HepG2 (cell line): ENCODE data around the gene MYO18B. TPM values are rescaled to one million over a fixed set of nuclear protein-coding genes. Genes with fewer than 3 reads are reported as not detected.

Source experiments
- ATAC-seq: fragments of 200-7000 bp; cut with Tn5 transposase; 3 replicates; pipeline ENCODE4 v1.9.1; 2020; ENCODE audit warnings: mild to moderate bottlenecking, moderate library complexity
- BruUV-seq: library from RNA; stranded (reverse); fragments of 400-500 nt; replicated peaks from 2 replicates; lab custom pipeline; 2021; lab: Mats Ljungman, UMichigan
- CTCF ChIA-PET: fragments of 300-600 bp; formaldehyde crosslinking; extraction: SDS; loops from one replicate; lab custom pipeline; 2021; ENCODE audit warnings: low total read pairs, inconsistent platforms, low intra/inter-chr PET ratio; lab: Yijun Ruan, JAX
- POLR2A ChIA-PET: fragments of 350-600 bp; sonication (Branson Sonifier 250); formaldehyde crosslinking; loops from one replicate; lab custom pipeline; 2020; ENCODE audit warnings: antibody characterized with exemption, inconsistent platforms; lab: Yijun Ruan, JAX
- DNase-seq: peaks from one replicate; pipeline ENCODE4 v3.0.0-alpha.2; 2015; ENCODE audit warnings: low spot score
- FAIRE-seq: peaks from 3 replicates; lab custom pipeline; 2011; peaks lifted over from hg19 to GRCh38; lab: Jason Lieb, UNC
- H2AFZ ChIP-seq: one replicate; pipeline ENCODE4 v1.6.1; 2011; ENCODE audit warnings: low read length, inconsistent platforms
- H3K27ac ChIP-seq: fragments of 300-600 bp; 3 replicates; pipeline ENCODE4 v1.8.0; 2011; ENCODE audit warnings: mixed run types, mild to moderate bottlenecking, mixed read lengths, low read length, inconsistent platforms; ENCODE audit not compliant: insufficient read depth; ENCODE audit errors: extremely low read length
- H3K27me3 ChIP-seq, 2 experiments: fragments of 200-600 bp in 1 of 2; 2 replicates in 1 of 2; 3 replicates in 1 of 2; pipeline versions ENCODE4 v1.6.0 to v1.8.0; 2011; ENCODE audit warnings: low read length in 2 of 2, mild to moderate bottlenecking in 2 of 2, moderate library complexity in 2 of 2, inconsistent platforms in 1 of 2; ENCODE audit not compliant: insufficient read depth in 2 of 2, control insufficient read depth in 1 of 2
- H3K36me3 ChIP-seq, 2 experiments: fragments of 200-600 bp in 1 of 2; replicated peaks in 1 of 2; 2 replicates in 1 of 2; 3 replicates in 1 of 2; pipeline versions ENCODE4 v1.5.1 to v1.8.0; 2011; ENCODE audit warnings: low read length in 2 of 2, inconsistent platforms in 1 of 2; ENCODE audit not compliant: insufficient read depth in 2 of 2, control insufficient read depth in 1 of 2
- H3K4me1 ChIP-seq: 2 replicates; pipeline ENCODE4 v1.5.1; 2012; ENCODE audit warnings: low read length, inconsistent platforms; ENCODE audit not compliant: insufficient read depth
- H3K4me2 ChIP-seq: 2 replicates; pipeline ENCODE4 v1.6.0; 2011; ENCODE audit warnings: low read depth, low read length, inconsistent platforms
- H3K4me3 ChIP-seq, 3 experiments: fragments of 200-600 bp in 1 of 3; sonication (generic), shearing (Covaris generic) in 1 of 3; replicated peaks in 1 of 3; 2 replicates each; pipeline ENCODE4 v1.5.1; 2011 to 2016; ENCODE audit warnings: low read length in 3 of 3, inconsistent platforms in 2 of 3, low read depth in 2 of 3, mild to moderate bottlenecking in 2 of 3, control low read depth in 1 of 3, mixed read lengths in 1 of 3; ENCODE audit not compliant: insufficient read depth in 1 of 3
- H3K79me2 ChIP-seq: one replicate; pipeline ENCODE4 v1.6.1; 2011; ENCODE audit warnings: low read length, inconsistent platforms; ENCODE audit not compliant: insufficient read depth
- H3K9ac ChIP-seq: 2 replicates; pipeline ENCODE4 v1.6.0; 2011; ENCODE audit warnings: mild to moderate bottlenecking, low read depth, low read length, inconsistent platforms; ENCODE audit not compliant: insufficient read depth
- H3K9me3 ChIP-seq: 2 replicates; pipeline ENCODE4 v1.5.1; 2012; ENCODE audit warnings: mild to moderate bottlenecking, low read length
- H4K20me1 ChIP-seq: 2 replicates; pipeline ENCODE4 v1.6.0; 2011; ENCODE audit warnings: inconsistent platforms, mild to moderate bottlenecking, low read length, moderate library complexity; ENCODE audit not compliant: insufficient read depth
- FOXK1 ChIP-seq: sonication (generic); formaldehyde crosslinking; IDR thresholded peaks from 2 replicates; pipeline ENCODE4 v1.4.0; 2020; ENCODE audit warnings: low read depth, missing genetic modification reagents, borderline replicate concordance
- NFKB2 ChIP-seq: sonication (generic); formaldehyde crosslinking; IDR thresholded peaks from 2 replicates; pipeline ENCODE4 v1.4.0; 2020; ENCODE audit warnings: missing genetic modification reagents, borderline replicate concordance
- NFKBIZ ChIP-seq: IDR thresholded peaks from 2 replicates; pipeline ENCODE4 v1.6.1; 2018; ENCODE audit warnings: missing genetic modification reagents, missing compliant biosample characterization
- POLR2G ChIP-seq: fragments of 200-400 bp; formaldehyde crosslinking; IDR thresholded peaks from 2 replicates; pipeline ENCODE4 v1.6.1; 2018; ENCODE audit warnings: mild to moderate bottlenecking, low read depth, low read length, moderate library complexity
- TRIM22 ChIP-seq: fragments of 450-650 bp; IDR thresholded peaks from 2 replicates; pipeline ENCODE4 v1.6.1; 2017
- ZFP36L2 ChIP-seq: sonication (generic); formaldehyde crosslinking; IDR thresholded peaks from 2 replicates; pipeline ENCODE4 v1.4.0; 2020; ENCODE audit warnings: missing genetic modification reagents
- ZNF253 ChIP-seq: sonication (generic); formaldehyde crosslinking; IDR thresholded peaks from 2 replicates; pipeline ENCODE4 v1.8.0; 2022; ENCODE audit warnings: mild to moderate bottlenecking, missing genetic modification reagents, borderline replicate concordance
- WGBS: methylation state at CpG from one replicate; pipeline ENCODE4 v1.1.6; 2017; ENCODE audit warnings: low lambda C conversion rate; 5-methylcytosine and 5-hydroxymethylcytosine counted together
- in situ Hi-C: cut with HindIII; loops from 2 replicates; pipeline ENCODE4 v1.10.0; 2017; ENCODE audit warnings: low pct_unique_long_range_greater_than_20kb; ENCODE audit not compliant: extremely low pct_ligation_motif_present
- intact Hi-C: fragments of 100-400 bp; cut with micrococcal nuclease; formaldehyde crosslinking; loops from one replicate; pipeline ENCODE4 v1.10.0; 2022; ENCODE audit not compliant: unreplicated experiment
- polyA plus RNA-seq, 8 experiments: library from polyadenylated mRNA; depleted of rRNA in 3 of 8; stranded (reverse) in 7 of 8; unstranded in 1 of 8; fragments of >200 nt; fragmentation: Illumina TruSeq in 4 of 8; extraction: Trizol in 4 of 8; gene quantifications; 2 replicates each; pipeline versions ENCODE4 v1.2.1 to v1.2.3, GENCODE V29; 2011 to 2016; ENCODE audit warnings: low read depth in 4 of 8, missing spikeins in 1 of 8, mixed read lengths in 1 of 8; ENCODE audit not compliant: insufficient read depth in 1 of 8
- total RNA-seq, 5 experiments: library from RNA; depleted of rRNA; stranded (reverse); fragments of >200 nt; fragmentation: Illumina TruSeq; extraction: Trizol; gene quantifications; 2 replicates each; pipeline ENCODE4 v1.2.3, GENCODE V29; 2016; ENCODE audit warnings: low read depth in 1 of 5
- TF ChIP-seq, protein P1 (sequence below): sonication (generic); formaldehyde crosslinking; IDR thresholded peaks from 2 replicates; pipeline ENCODE4 v1.5.0; 2020; ENCODE audit warnings: missing genetic modification reagents

Gene MYO18B
- total and polyA plus RNA-seq, 2 of the 13 experiments (the other 11 are each of a cell fraction or from before 2014, with no cell fraction given): 0.01 TPM; not detected in 1

- no peak for FAIRE-seq
- CTCF ChIA-PET: no interaction called here
- POLR2A ChIA-PET: no interaction called here
- no peak overlapping the region for H2AFZ ChIP-seq
- intact Hi-C loops: no loop called here
- H3K9ac ChIP-seq: no peak overlapping the region
- whole genome bisulfite sequencing: 17% methylated on average over 4 of the region's 4 CpGs
- no peak overlapping the region for H3K27ac ChIP-seq
- no peak overlapping the region for H3K4me2 ChIP-seq
- H3K79me2 ChIP-seq: no peaks in the 10 kb centered on the region
- ATAC-seq: no peak
- no peaks in the 10 kb centered on the region for H4K20me1 ChIP-seq
- in situ Hi-C loops: no loop called here
- no peak overlapping the region for H3K4me3 ChIP-seq
- peaks cover 7 to 26% of the 10 kb centered on the region in 2 experiments; a peak in 3 of 5 replicates for H3K27me3 ChIP-seq
- no peak for DNase-seq
- peaks cover 18% of the 10 kb centered on the region for H3K9me3 ChIP-seq
- BruUV-seq: no TSS peak
- peaks cover 16% of the 10 kb centered on the region for H3K4me1 ChIP-seq
- TF ChIP-seq ZFP36L2: no peak
- TF ChIP-seq NFKB2 (CRISPR knock-in tag): no peak
- TF ChIP-seq FOXK1 (CRISPR knock-in tag): no peak
- no peak for TF ChIP-seq ZNF253
- no peak for TF ChIP-seq POLR2G
- TF ChIP-seq NFKBIZ (CRISPR knock-in tag): no peak
- TF ChIP-seq, protein P1, sequence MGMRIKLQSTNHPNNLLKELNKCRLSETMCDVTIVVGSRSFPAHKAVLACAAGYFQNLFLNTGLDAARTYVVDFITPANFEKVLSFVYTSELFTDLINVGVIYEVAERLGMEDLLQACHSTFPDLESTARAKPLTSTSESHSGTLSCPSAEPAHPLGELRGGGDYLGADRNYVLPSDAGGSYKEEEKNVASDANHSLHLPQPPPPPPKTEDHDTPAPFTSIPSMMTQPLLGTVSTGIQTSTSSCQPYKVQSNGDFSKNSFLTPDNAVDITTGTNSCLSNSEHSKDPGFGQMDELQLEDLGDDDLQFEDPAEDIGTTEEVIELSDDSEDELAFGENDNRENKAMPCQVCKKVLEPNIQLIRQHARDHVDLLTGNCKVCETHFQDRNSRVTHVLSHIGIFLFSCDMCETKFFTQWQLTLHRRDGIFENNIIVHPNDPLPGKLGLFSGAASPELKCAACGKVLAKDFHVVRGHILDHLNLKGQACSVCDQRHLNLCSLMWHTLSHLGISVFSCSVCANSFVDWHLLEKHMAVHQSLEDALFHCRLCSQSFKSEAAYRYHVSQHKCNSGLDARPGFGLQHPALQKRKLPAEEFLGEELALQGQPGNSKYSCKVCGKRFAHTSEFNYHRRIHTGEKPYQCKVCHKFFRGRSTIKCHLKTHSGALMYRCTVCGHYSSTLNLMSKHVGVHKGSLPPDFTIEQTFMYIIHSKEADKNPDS (CRISPR knock-in tag): no peak
- no peak for TF ChIP-seq TRIM22
- H3K36me3 ChIP-seq: no peaks in the 10 kb centered on the region
These were observed 23.8 kb downstream of the MYO18B start for GRCh38 chr22:25765801-25766200.
